GM12801 (cell line): ENCODE results near the gene HLCS.

Source experiments
- CTCF ChIP-seq: IDR thresholded peaks from one replicate; pipeline ENCODE4 v1.5.1; 2011; ENCODE audit warnings: control low read depth; ENCODE audit not compliant: insufficient read length; ENCODE audit errors: extremely low read depth

The HLCS gene

GRCh38 chr21:36735201-36735515 lies 231.3 kb downstream of the HLCS start:
- TF ChIP-seq CTCF, result no peak

- TF ChIP-seq CTCF, result no peak
Measured at GRCh38 chr21:36734367-36735200, 231.9 kb downstream of the HLCS start.

GRCh38 chr21:36733857-36734256 lies 232.6 kb downstream of the HLCS start:
- no peak for TF ChIP-seq CTCF

GRCh38 chr21:36732761-36733160 lies 233.7 kb downstream of the HLCS start:
- TF ChIP-seq CTCF, result no peak

- no peak for TF ChIP-seq CTCF
Measured at GRCh38 chr21:36732217-36732616, 234.3 kb downstream of the HLCS start.

GRCh38 chr21:36730291-36731281 lies 235.9 kb downstream of the HLCS start:
- TF ChIP-seq CTCF, result no peak

GRCh38 chr21:36729310-36729970 lies 237.0 kb downstream of the HLCS start:
- no peak for TF ChIP-seq CTCF
